ENCODE measurements around the gene CRYBA2.

Gene CRYBA2

DNA sequence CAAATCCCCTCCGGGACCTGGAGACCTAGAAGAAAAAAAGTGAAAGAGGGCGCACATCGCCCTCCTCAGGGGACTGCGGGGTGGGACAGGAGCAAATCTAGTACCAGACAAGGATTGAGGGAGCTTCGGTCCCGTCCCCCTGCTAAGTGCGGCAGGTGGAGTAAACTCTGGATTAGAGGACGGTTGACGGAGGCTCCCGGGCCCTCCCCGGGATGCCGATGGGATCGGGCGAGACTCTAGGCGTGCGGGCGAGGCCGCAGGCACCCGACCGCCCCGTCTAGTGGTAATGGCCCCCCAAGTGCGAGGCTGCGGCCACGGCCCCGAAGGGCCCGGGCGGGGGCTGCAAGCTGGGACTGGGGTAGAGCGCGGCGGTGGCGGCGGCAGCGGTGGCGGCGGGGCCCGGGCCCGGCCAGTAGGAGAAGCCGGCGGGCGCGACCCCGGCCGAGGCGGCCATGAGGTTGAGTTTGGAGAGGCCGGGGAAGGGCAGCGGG, 11.8 kb downstream of the CRYBA2 start:
- DNase-seq: no peak

DNA sequence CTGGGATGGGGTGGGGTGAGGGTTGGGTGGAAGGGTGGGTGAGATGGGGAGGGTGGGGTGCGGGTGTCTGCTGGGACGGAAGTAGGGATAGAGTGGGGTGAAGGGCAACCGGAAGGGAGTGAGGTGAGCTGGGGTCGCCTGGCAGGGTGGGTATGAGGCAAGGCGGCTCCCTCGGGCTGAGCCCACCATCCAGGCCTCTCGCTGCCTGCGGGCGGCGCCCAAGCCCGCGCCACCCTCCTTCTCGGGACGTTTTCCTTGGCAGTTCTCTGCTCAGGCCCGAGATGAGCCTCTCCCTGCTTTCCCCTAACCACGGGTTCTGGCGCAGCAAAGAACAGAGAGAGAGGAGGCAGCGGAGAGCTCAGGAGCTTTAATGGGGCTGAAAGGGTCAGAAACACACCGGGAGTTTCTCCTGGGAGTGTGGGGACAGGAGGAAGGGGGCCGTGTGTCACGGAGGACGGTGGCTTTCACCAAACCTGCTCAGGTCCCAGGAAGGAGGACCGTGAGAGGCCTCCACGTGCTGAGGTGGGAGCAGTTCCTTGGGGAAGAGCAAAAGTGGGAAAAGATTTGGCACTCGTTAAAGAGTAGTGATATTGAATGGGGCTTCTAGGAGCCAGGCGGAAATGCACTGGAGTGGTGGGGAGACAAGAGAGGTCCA, 12.4 kb downstream of the CRYBA2 start:
- no peak for DNase-seq

DNA sequence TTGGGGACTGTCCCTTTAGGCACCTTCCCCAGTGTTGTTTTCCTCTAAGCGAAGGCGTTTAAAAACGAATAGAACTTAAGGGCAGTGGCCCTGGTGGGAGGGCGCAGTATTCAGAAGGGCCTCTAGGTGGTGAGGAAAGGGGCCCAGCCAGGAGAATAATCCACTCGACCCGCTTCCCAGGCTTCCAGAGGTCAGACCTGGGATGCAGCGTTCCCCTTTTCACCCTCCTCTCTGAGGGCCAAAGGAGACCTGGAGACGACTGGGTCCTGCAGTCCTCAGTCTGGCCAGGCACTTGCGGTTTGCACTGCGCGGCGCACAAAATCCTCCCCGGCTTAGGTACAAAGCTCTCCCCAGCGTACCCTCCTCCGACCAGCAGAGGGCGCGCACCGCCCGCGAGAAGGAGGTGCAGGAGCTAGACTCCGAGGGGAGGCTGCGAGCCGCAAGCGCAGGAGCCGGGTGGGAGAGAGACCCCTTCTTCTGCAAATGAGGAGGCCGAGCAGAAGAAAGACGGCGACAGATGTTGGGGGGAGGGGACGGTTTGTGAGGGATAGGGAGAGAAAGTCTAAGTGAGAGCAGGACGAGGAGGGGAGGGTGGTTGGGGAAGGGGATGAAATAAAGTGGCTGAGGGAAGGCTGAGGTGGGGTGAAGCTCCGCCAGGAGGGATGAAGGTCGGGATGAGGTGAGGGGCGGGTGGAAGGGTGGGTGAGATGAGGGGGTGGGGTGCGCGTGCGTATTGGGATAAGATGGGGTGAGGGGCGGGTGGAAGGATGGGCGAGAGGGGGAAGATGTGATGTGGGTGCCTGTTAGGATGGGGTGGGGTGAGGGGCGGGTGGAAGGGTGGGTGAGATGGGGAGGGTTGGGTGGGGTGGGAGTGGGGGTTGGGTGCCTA, 13.1 kb downstream of the CRYBA2 start:
- peak; percentile 89 for DNase-seq

DNA sequence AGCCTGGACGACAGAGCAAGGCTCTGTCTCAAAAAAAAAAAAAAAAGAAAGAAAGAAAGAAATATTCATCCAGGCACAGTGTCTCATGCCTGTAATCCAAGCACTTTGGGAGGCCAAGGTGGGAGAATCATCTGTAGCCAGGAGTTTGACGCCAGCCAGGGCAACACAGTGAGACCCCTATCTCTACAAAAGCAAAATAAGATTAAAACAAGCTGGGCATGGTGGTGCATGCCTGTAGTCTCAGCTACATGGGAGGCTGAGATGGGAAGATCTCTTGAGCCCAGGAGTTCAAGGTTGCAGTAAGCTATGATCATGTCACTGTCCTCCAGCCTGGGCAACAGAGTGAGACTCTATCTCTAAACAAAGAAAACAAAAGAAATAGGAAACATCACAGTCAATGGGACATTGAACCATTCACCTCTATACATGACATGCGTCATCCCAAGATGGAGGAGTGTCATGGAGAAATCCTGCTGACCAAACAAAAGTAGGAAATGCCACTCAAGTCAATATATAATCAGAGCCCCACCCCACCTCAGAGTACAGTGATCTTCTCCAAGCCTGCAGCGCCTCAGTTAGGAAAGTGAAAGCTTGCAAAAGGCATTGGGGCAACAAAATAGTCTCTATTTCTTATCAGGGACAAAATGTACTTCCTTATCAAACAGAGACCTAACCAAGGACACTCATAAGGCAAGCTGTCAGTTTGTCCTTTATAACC, 18.0 kb downstream of the CRYBA2 start:
- no peak for DNase-seq

DNA sequence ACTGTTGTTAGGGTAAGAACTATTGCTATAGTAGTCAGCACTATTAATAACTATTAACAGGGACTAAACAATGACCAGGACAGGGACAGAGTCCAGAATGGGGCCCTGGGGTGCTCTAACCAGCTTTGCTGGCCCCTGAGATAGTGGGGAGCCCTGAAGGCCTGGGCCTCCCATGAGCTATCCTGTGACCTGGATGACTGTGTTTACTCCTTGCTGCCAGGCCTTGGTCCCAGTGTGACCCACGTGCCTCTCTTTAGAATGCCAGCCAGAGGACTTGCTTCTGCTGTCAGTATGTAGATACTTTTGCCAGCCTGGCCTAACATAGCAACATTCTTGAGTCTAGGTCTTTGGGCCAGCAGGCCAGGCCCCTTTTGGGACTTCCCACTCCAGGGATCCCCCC, 22.3 kb downstream of the CRYBA2 start:
- DNase-seq: no peak

DNA sequence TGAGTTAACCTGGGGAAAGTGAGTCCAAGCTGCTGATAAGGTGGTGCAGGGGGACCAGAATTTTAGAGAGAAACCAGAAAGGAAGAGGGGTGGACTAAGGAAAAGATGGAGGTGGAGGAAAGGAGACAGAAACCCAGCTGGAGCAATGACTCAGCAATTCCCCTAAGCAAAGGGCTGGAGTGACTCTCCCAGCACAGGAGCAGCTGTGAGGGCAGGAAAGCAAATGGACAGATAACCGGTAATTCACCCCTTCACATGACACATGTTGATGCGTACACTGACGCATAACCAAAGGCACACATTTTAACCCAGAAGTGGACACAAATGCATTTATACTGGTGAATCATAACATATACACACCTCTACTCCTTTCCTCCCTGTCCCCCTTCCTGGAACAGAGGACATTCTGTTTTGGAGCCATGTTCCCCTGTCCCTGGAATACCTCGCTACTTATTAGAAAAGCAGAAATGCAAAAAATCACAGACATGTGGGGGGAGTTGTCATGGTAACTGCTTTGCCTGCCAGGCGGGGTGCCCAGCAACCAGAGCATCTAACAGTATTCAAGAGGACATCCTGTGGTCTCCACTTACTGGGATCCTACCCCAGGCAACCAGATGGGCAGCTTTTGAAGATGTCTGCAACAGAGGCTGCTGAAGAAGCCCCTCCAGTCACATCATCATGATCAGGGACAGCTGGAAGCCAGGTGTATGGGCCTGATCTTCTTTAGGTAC, 29.0 kb downstream of the CRYBA2 start:
- no peak for DNase-seq

DNA sequence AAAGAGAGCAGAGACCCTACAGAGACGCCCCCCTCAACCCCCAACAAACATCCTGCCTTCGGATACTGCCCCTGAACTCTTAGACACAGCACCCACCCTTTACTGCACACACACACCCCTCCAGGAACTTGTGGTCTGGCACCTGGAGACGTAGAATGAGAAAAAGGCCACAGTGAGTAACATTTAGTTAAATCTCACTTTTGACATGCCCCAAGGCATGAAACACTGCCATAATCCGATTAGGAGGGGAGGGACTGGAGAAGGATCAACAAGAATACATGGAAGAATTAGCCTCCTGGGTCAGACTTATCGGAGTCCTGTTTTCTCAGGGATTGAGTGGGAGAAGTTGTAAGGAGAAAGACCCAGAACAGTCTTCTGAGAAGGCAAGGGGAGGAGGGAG, 29.6 kb downstream of the CRYBA2 start:
- DNase-seq: no peak

DNA sequence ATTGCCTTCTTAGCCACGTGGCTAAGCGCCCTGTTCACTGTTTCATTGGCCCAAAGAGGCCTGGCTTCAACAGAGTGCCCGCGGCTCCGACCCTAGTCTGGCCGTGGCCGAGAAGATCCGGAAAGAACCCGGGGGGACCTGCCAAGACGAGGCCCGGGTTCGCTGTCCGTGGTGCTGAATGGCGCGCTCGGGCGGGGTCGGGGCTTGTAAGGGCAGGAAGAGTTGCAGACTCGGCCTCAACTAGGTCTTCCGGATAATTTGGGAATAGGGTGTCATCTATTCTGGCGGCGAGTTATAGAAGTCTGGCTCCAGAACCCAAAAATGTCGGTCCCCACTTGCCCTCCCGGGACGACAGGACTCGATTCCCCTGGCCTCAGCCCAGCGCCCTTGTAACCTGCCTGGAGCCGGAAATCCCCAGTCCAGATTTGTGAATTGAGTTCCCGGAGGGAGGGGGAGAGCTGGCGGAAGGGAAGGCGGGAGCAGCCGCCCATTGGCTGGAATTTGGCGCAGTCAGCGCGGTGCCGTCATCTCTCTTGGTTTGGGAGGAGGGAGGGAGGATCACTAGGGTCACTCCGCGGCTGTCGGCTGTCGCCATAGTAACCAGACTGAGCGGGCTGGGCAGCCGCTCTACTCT, 30.2 kb downstream of the CRYBA2 start:
- no peak for DNase-seq

DNA sequence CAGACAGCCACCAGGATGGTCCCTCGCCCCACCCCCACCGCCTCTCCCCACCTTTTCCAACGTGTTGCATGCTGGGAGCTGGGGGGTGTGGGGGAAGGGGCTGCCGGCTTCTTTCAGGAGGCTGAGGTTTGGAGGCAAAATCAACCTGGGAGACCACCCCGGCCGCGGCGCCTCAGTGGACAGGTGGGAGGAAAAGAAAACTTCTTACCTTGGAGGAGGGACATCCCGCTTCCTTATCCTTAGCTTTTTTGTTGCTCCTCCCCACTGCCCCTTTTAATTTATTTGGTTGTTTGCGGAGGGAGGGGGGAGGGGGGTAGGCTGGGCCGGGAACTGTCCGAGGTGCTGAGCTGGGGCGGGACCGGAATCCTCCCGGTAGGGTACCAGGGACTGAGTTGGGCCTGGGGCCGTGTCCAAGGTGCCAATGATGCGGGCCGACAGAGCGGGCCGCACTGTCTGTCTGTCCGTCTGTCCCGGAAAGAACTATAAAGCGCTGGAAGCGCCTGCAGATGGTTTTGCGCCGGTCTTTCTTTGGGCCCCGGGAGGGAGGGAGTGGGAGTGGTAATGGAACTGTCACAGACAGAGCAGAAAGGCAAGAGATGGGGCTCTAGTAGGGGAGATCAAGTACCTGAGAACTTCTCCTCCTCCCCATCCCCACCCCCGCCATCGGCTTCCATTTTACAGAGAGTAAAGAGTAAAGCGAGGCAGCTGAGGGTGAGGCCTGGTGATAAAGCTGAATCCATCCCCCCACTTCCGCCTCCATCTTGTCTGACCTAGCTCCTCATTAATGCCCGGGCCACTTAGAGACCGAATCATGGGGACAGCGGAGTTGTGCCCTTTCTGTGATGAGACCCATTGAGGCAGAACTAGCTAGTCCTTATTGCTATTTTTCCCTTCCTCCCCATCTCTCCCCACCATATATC, 31.3 kb downstream of the CRYBA2 start:
- DNase-seq: no peak

DNA sequence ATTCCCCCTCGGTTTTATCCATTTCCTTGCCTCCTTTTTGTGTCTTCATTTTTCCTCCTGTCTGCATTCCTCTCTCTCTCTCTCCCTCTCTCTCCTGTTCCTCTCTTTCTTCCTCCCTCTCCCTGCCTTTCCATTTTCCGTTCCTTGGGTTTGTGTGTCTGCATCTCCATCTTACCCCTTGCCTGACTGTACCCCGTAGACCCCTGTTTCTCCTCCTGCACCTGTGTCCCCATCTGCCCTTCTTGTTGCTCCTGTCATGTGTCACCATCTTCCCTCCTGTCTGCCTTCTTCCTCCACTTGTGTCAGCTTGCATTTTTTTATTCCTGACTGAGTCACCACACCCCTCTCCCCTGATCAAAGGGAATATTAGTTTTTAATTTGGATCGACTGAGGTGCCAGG, 32.0 kb downstream of the CRYBA2 start:
- no peak for DNase-seq

DNA sequence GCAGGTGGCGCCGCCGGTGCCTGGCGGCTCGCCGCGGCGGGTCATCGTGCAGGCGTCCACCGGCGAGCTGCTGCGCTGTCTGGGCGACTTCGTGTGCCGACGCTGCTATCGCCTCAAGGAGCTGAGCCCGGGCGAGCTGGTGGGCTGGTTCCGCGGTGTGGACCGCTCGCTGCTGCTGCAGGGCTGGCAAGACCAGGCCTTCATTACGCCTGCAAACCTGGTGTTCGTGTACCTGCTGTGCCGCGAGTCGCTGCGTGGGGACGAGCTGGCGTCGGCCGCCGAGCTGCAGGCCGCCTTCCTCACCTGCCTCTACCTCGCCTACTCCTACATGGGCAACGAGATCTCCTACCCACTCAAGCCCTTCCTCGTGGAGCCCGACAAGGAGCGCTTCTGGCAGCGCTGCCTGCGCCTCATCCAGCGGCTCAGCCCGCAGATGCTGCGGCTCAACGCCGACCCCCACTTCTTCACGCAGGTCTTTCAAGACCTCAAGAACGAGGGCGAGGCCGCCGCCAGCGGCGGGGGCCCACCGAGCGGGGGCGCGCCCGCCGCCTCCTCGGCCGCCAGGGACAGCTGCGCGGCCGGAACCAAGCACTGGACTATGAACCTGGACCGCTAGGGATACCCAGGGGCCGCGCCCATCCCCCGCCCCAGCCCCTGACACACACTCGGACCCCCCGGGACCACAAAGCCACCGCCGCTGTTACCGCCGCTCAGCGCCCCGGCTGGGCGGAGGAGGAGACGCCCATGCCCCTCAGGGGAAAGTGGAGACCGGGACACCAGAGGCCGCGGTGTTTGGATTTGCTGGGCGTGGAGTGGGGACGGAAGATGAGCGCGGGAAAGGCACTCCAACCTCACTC, 32.7 kb downstream of the CRYBA2 start:
- no peak for DNase-seq

DNA sequence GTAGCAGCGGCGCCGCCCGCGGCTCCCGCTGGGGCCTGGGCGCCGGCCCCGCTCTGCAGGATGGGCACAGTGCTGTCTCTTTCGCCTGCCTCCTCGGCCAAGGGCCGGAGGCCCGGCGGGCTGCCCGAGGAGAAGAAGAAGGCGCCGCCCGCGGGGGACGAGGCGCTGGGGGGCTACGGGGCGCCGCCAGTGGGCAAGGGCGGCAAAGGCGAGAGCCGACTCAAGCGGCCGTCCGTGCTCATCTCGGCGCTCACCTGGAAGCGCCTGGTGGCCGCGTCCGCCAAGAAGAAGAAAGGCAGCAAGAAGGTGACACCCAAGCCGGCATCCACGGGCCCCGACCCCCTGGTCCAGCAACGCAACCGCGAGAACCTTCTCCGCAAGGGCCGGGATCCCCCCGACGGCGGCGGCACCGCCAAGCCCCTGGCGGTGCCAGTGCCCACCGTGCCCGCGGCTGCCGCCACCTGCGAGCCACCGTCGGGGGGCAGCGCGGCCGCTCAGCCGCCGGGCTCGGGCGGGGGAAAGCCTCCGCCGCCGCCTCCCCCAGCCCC, 33.4 kb downstream of the CRYBA2 start:
- DNase-seq: no peak

DNA sequence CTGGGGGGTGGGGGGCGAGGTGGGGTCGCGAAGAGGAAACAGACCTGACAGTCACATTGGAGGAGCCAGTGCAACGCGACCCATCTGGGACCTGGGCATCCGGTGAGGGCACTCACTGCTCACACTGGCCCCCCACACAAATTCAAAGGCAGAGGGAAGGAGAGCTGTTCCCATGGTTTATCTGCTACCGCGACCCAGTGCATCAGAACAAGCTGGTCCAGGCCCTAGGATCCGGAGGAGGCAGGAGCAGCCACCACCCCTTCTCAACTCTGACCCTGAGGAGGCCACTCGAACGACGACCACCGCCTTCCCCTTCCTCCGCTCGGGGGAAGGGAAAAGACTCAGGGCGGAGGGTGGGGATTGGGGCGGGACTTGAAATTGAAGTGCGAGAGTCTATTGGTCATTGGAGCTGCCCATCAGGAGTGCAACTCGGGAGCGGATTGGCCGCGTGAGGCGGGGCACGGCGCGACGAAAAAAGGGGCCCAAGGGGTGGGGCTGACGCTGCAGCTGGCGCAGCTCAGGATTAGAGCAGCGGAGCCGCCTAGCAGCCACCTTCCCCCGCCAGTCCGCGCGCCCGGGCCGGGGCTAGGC, 34.0 kb downstream of the CRYBA2 start, which contains the start of gene CDK5R2:
TSS of gene CDK5R2 (plus strand) at position 526 of the 591 bp plus-strand sequence. CDS start 155 bp downstream, outside the sequence.
- peak; percentile 90 for DNase-seq

DNA sequence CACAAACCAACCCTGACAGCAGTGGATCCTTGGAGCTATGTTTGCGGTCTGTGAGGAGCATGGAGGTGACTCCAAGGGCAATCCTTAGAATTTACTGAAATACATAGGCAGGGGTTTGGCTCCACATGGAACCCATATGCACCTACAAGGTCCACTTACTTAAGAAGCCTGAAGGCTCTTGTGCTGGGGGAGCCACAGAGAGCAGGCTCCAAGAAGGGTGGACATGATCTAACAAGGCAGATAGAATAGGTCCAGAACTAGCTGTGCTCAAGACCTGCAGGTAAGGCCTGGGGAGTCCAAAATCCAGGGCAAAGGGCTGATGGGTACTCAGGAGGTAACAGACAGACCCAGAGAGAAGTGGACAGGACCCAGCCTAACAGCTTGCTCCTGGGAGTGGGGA, 34.9 kb downstream of the CRYBA2 start:
- no peak for DNase-seq

DNA sequence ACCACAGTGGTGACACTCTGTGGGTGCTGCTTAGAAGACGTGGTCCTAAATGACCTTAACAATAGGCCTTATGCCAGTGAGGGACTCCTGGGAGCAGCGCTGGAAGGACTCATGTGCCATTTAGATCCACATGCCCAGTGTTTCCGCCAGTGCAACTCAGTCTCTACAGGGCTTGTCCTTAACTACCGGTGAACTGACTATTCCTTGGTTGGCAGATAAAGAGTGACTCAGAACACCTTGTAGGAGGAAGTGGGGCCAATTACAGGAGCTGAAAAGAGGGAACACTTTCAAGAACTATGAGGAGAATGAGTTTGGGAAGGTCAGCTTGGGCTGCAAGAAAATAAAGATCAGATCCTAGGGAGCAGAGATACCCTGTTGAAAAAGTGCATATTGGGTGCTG, 35.6 kb downstream of the CRYBA2 start:
- no peak for DNase-seq

DNA sequence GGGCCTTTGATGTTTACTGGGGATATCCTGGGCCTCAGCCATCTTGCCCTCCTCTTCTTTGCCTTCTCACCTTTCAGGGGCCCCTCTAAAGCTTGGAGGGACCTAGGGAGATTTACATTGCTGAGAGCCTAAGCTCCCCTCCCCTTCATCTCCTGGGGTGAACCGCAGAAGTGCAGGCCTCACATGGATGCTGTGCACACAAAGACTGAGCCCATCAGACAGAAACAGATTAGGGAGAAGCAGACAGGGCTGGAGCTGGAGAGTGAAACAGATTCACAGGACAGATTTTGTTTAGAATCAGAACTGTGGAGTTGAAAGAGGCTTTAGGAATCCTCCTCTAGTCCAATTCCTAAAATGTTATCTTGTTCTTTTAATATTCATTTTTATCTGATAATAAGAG, 37.2 kb downstream of the CRYBA2 start:
- no peak for DNase-seq

DNA sequence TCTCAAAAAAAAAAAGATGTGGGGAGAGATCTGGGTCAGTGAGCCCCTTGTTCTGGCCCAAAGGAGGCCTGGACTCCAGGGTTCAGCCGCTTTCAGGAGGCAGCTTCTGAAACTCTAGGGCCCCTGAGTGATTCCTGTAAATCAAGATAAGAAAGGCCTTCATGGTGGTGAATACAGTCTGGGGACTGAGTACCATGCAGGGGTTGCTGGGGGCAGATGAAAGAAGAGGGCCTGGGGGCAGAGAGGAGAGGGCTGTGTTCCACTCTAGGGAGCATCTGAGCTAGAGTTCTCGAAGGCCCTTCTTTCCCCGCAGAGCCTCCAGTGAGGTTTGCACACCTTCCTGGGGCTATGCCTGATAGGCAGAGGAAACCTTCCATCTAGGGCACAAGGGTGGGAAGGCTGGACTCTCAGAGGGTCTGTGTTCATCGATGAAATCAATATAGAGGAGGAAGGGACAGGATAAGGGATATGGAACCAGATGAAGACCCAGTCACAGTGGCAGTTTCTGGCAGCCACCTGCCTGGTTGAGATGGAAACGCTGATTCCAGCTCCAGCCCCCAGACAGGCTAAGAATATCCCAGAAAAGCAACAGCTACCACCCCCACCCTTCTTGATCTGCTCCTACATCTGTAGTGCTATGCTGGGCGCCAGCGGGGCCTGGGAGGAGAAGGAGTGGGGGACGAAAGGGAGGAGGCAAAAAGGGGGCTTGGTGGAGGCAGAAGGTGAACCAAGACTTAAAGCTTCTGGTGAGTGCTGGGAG, 38.5 kb downstream of the CRYBA2 start:
- no peak for DNase-seq

DNA sequence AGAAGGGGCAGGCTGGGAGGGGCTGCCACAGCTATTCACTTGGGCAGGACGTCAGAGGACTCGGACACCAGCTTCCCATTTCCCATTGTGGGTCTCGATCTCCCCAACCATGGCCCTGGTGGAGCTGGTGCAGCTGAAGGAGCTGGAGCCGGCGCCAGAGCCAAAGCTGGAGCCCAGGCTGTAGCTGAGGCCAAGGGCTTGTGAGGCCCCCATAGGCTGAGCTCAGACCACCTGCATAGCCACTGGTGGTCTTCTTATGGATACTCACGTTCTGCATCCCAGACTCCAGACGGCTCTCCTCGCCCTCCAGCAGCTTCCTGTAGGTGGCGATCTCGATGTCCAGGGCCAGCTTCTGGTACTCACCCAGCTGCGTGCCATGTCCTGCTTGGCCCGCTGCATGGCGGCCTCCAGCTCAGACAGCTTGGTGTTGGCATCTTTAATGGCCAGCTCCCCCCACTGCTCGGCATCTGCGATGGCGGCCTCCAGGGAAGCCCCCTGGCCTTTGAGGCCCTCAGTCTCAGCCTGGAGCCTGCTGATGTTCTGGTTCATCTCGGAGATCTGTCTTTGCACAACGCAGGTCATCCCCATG, 39.8 kb downstream of the CRYBA2 start:
- DNase-seq: no peak

All from activated CD4-positive, alpha-beta T cell treated with anti-CD3 and anti-CD28 coated beads, Interleukin-10, Interleukin-2, amounts not matched to agents 100 ng/mL and 50 ng/mL, durations not matched to agents 16 hours and 8 hours (primary cell).